T-cell (primary cell): ENCODE measurements around the gene DNAH11. TPM values are rescaled to one million over a fixed set of nuclear protein-coding genes. Genes with fewer than 3 reads are reported as not detected.

Experiments used
- ATAC-seq, 4 experiments: fragments of 200-7000 bp in 3 of 4; fragments of 150-1000 bp in 1 of 4; cut with Tn5 transposase; replicated peaks in 1 of 4; 1 replicate in 3 of 4; 2 replicates in 1 of 4; pipeline ENCODE4 v1.10.0; 2021; ENCODE audit warnings: moderate library complexity in 3 of 4, mild to moderate bottlenecking in 2 of 4, moderate number of reproducible peaks in 1 of 4
- CTCF ChIA-PET, 2 donors: fragments of 300-600 bp; sonication (Branson Sonifier 250); formaldehyde crosslinking; loops; one replicate each; lab custom pipeline; 2022; ENCODE audit warnings: antibody characterized with exemption in 2 of 2; lab: Charles Lee
- POLR2A ChIA-PET, 2 donors: fragments of 300-600 bp; sonication (Branson Sonifier 250); formaldehyde crosslinking; loops; one replicate each; lab custom pipeline; 2022; ENCODE audit warnings: antibody characterized with exemption in 2 of 2; lab: Charles Lee
- DNase-seq, 35 experiments: peaks; one replicate each; pipeline versions ENCODE4 v3.0.0 to v3.0.0-alpha.2; 2013 to 2023
- H3K27ac ChIP-seq: one replicate; pipeline ENCODE4 v1.5.1; 2013; ENCODE audit warnings: low read length
- H3K27me3 ChIP-seq, 2 experiments: replicated peaks in 1 of 2; 1 replicate in 1 of 2; 2 replicates in 1 of 2; pipeline versions ENCODE4 v1.6.1 to v1.7.0; 2013; ENCODE audit warnings: low read length in 1 of 2, mixed read lengths in 1 of 2; ENCODE audit not compliant: control insufficient read depth in 2 of 2, insufficient read depth in 2 of 2; ENCODE audit errors: extremely low read depth in 1 of 2
- H3K36me3 ChIP-seq, 2 donors: 1 replicate in 1 of 2; 2 replicates in 1 of 2; pipeline versions ENCODE4 v1.6.1 to v1.7.0; 2013; ENCODE audit warnings: low read length in 1 of 2; ENCODE audit not compliant: control insufficient read depth in 2 of 2, insufficient read depth in 1 of 2; ENCODE audit errors: extremely low read depth in 1 of 2
- H3K4me1 ChIP-seq, 2 experiments: 1 replicate in 1 of 2; 2 replicates in 1 of 2; pipeline versions ENCODE4 v1.6.1 to v1.7.0; 2013; ENCODE audit warnings: low read length in 2 of 2, mixed read lengths in 1 of 2; ENCODE audit not compliant: insufficient read depth in 2 of 2, control insufficient read depth in 1 of 2; ENCODE audit errors: extremely low read depth in 1 of 2
- H3K4me3 ChIP-seq, 2 donors: 1 replicate in 1 of 2; 2 replicates in 1 of 2; pipeline versions ENCODE4 v1.5.1 to v1.7.0; 2013; ENCODE audit warnings: mild to moderate bottlenecking in 2 of 2, low read length in 1 of 2, moderate library complexity in 1 of 2; ENCODE audit not compliant: control insufficient read depth in 1 of 2; ENCODE audit errors: extremely low read depth in 1 of 2
- H3K9me3 ChIP-seq: 2 replicates; pipeline ENCODE4 v1.7.0; 2013
- H3K27ac Mint-ChIP-seq, 2 donors: one replicate each; pipeline ENCODE4 v1.8.0; 2020 to 2021; ENCODE audit warnings: mild to moderate bottlenecking in 2 of 2, mixed read lengths in 2 of 2
- H3K27me3 Mint-ChIP-seq, 2 donors: one replicate each; pipeline ENCODE4 v1.8.0; 2021 to 2022; ENCODE audit warnings: mixed read lengths in 2 of 2
- H3K36me3 Mint-ChIP-seq: one replicate; pipeline ENCODE4 v1.8.0; 2021; ENCODE audit warnings: mixed read lengths
- H3K4me1 Mint-ChIP-seq, 3 donors: one replicate each; pipeline ENCODE4 v1.8.0; 2020 to 2022; ENCODE audit warnings: mixed read lengths in 3 of 3, mild to moderate bottlenecking in 1 of 3
- H3K4me3 Mint-ChIP-seq, 3 donors: one replicate each; pipeline ENCODE4 v1.8.0; 2020 to 2022; ENCODE audit warnings: mild to moderate bottlenecking in 3 of 3, mixed read lengths in 3 of 3, moderate library complexity in 3 of 3
- H3K9me3 Mint-ChIP-seq, 3 donors: one replicate each; pipeline ENCODE4 v1.8.0; 2020 to 2022; ENCODE audit warnings: mixed read lengths in 3 of 3
- WGBS: methylation state at CpG from one replicate; pipeline ENCODE4 v1.1.5; 2013; ENCODE audit warnings: missing lambda C conversion rate; ENCODE audit not compliant: insufficient coverage; 5-methylcytosine and 5-hydroxymethylcytosine counted together
- total RNA-seq, 35 experiments: library from RNA in 6 of 35; stranded (reverse) in 6 of 35; fragments of 120-200 nt in 1 of 35; gene quantifications; one replicate each; pipeline versions ENCODE4 v1.2.1 to v1.2.4 and lab custom pipeline; 2013 to 2026

The DNAH11 gene
- total RNA-seq, 5 donors from 2014 or later (not counting 1 experiment from before 2014, with no cell fraction given) = 0.06 to 0.83 (median 0.35) TPM

GRCh38 chr7:21544715-21545114 lies 1.9 kb downstream of the DNAH11 start:
- WGBS = 88% methylated on average over 1 of the region's 3 CpGs
- DNase-seq (no peak), ATAC-seq (no peak)
- no peak overlapping the region for H3K4me3 ChIP-seq
- H3K36me3 Mint-ChIP-seq = no peaks in the 10 kb centered on the region
- peaks cover 4 to 12% of the 10 kb centered on the region in 2 experiments for H3K4me1 ChIP-seq
- H3K27me3 Mint-ChIP-seq = peaks cover 49 to 50% of the 10 kb centered on the region in 2 donors
- H3K27ac Mint-ChIP-seq = no peak overlapping the region
- no peak overlapping the region for H3K4me3 Mint-ChIP-seq
- H3K27ac ChIP-seq = no peak overlapping the region
- ChIA-PET CTCF (no interaction called here), POLR2A (no interaction called here)
- no peaks in the 10 kb centered on the region for H3K9me3 ChIP-seq
- no peaks in the 10 kb centered on the region for H3K9me3 Mint-ChIP-seq
- peaks cover 9 to 12% (median 12%) of the 10 kb centered on the region in 3 donors for H3K4me1 Mint-ChIP-seq
- no peaks in the 10 kb centered on the region for H3K36me3 ChIP-seq
- peaks cover 13 to 15% of the 10 kb centered on the region in 2 experiments for H3K27me3 ChIP-seq

GRCh38 chr7:21547501-21547900 lies 4.7 kb downstream of the DNAH11 start:
- H3K27me3 Mint-ChIP-seq = peaks cover 26 to 32% of the 10 kb centered on the region in 2 donors
- Histone ChIP-seq H3K4me1 (peaks cover 4 to 12% of the 10 kb centered on the region in 2 experiments), H3K27me3 (peaks cover 11 to 13% of the 10 kb centered on the region in 2 experiments), H3K27ac (no peak overlapping the region), H3K4me3 (no peak overlapping the region), H3K9me3 (no peaks in the 10 kb centered on the region), H3K36me3 (no peaks in the 10 kb centered on the region)
- CTCF ChIA-PET = no interaction called here
- 79% methylated on average over 2 of the region's 3 CpGs for WGBS
- no peak for DNase-seq
- no peak for ATAC-seq
- no peak overlapping the region for H3K4me3 Mint-ChIP-seq
- H3K9me3 Mint-ChIP-seq = no peaks in the 10 kb centered on the region
- POLR2A ChIA-PET = no interaction called here
- H3K27ac Mint-ChIP-seq = no peak overlapping the region
- peaks cover 9 to 12% (median 12%) of the 10 kb centered on the region in 3 donors for H3K4me1 Mint-ChIP-seq
- no peaks in the 10 kb centered on the region for H3K36me3 Mint-ChIP-seq

GRCh38 chr7:21548491-21548890 lies 5.7 kb downstream of the DNAH11 start:
- DNase-seq = no peak
- Mint-ChIP-seq H3K4me1 (peaks cover 5 to 8% (median 7%) of the 10 kb centered on the region in 3 donors), H3K9me3 (no peaks in the 10 kb centered on the region), H3K4me3 (no peak overlapping the region), H3K27ac (no peak overlapping the region), H3K36me3 (no peaks in the 10 kb centered on the region), H3K27me3 (peaks cover 23 to 29% of the 10 kb centered on the region in 2 donors)
- 100% methylated on average over 1 of the region's 3 CpGs for WGBS
- no peaks in the 10 kb centered on the region for H3K9me3 ChIP-seq
- ATAC-seq = no peak
- H3K27ac ChIP-seq = no peak overlapping the region
- ChIA-PET CTCF (no interaction called here), POLR2A (no interaction called here)
- peaks cover 2 to 3% of the 10 kb centered on the region in 2 experiments for H3K4me1 ChIP-seq
- no peaks in the 10 kb centered on the region for H3K36me3 ChIP-seq
- H3K4me3 ChIP-seq = no peak overlapping the region
- H3K27me3 ChIP-seq = peaks cover 3 to 11% of the 10 kb centered on the region in 2 experiments

DNA sequence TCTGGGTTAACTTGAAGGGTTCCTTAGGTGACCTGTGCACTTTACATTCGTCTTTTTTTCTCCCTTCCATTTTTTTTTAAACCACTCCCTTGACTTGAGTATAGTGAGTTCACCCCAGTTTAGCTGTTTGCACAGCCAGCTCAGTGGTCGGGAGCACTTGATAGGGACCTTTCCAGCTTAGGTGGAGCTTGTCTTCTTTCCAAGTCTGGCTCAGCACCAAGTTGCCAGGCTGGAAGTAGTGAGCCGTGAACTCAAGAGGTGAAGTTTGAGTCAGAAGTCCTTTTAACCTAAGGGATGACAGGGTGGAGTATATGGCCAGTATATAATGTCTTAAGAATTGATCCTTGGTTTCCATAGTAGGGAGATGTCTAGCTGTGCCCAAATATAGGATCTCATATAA lies 7.2 kb downstream of the DNAH11 start:
- H3K27me3 Mint-ChIP-seq = peaks cover 17 to 25% of the 10 kb centered on the region in 2 donors
- ATAC-seq (no peak), DNase-seq (no peak)
- WGBS = 100% methylated on average over 1 of the region's 3 CpGs
- Histone ChIP-seq H3K4me3 (no peak overlapping the region), H3K9me3 (no peaks in the 10 kb centered on the region), H3K27ac (no peak overlapping the region), H3K4me1 (no peaks in the 10 kb centered on the region), H3K36me3 (no peaks in the 10 kb centered on the region), H3K27me3 (peaks cover 0 to 4% of the 10 kb centered on the region in 2 experiments)
- no peaks in the 10 kb centered on the region for H3K9me3 Mint-ChIP-seq
- H3K27ac Mint-ChIP-seq = no peak overlapping the region
- CTCF ChIA-PET = interaction anchor here in 1 of 2 donors (0.6 kb wide), 1 partner anchor 80 kb away, joined by 6 read pairs; no protein-coding TSS in a partner anchor
- no peaks in the 10 kb centered on the region for H3K36me3 Mint-ChIP-seq
- POLR2A ChIA-PET = no interaction called here
- no peak overlapping the region for H3K4me3 Mint-ChIP-seq
- no peaks in the 10 kb centered on the region for H3K4me1 Mint-ChIP-seq

- Histone ChIP-seq H3K36me3 (no peaks in the 10 kb centered on the region), H3K27me3 (peaks cover under 1 to 6% of the 10 kb centered on the region in 2 experiments), H3K9me3 (no peaks in the 10 kb centered on the region), H3K4me3 (no peak overlapping the region), H3K4me1 (no peaks in the 10 kb centered on the region), H3K27ac (no peak overlapping the region)
- Mint-ChIP-seq H3K27ac (no peak overlapping the region), H3K9me3 (no peaks in the 10 kb centered on the region), H3K4me1 (no peaks in the 10 kb centered on the region), H3K36me3 (no peaks in the 10 kb centered on the region), H3K27me3 (peaks cover 16 to 17% of the 10 kb centered on the region in 2 donors), H3K4me3 (no peak overlapping the region)
- no peak for ATAC-seq
- ChIA-PET POLR2A (no interaction called here), CTCF (interaction anchor here in 1 of 2 donors (0.6 kb wide), 1 partner anchor 30 kb away, joined by 3 read pairs; no protein-coding TSS in a partner anchor)
- no peak for DNase-seq
- WGBS = 83% methylated on average over 3 of the region's 6 CpGs
Measured at GRCh38 chr7:21550821-21551531, 8.1 kb downstream of the DNAH11 start.

DNA sequence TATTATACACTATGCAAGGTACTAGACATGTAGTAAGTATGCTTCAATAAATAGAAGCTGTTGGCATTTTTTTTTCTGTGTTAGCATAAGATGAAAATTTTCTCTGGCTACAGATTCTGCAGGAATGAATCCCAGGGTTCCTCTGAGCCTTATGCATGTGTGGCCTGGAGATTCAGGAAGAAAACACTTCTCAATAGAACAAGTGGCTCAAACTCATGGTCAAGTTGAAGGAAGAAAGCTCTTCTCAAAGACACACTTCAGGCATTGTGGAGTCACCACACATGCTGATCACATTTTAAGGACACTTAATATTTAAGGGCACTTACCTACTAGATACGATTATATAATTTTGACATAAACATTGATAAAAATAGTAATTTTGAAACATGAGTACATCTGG lies 19.5 kb downstream of the DNAH11 start:
- H3K4me1 Mint-ChIP-seq = no peaks in the 10 kb centered on the region
- H3K27ac Mint-ChIP-seq = no peak overlapping the region
- H3K36me3 ChIP-seq = no peaks in the 10 kb centered on the region
- H3K4me1 ChIP-seq = no peaks in the 10 kb centered on the region
- H3K27ac ChIP-seq = no peak overlapping the region
- peaks cover 0 to 2% of the 10 kb centered on the region in 2 experiments for H3K27me3 ChIP-seq
- H3K4me3 ChIP-seq = no peak overlapping the region
- H3K9me3 ChIP-seq = no peaks in the 10 kb centered on the region
- ATAC-seq = no peak
- no CpG with 5 or more reads among the region's 1 CpG for WGBS
- DNase-seq = no peak
- ChIA-PET POLR2A (no interaction called here), CTCF (interaction anchor here in 1 of 2 donors (1.0 kb wide), 1 partner anchor 206 kb away, joined by 3 read pairs; no protein-coding TSS in a partner anchor)
- no peak overlapping the region for H3K4me3 Mint-ChIP-seq
- H3K27me3 Mint-ChIP-seq = peaks cover 0 to 3% of the 10 kb centered on the region in 2 donors
- no peaks in the 10 kb centered on the region for H3K9me3 Mint-ChIP-seq
- H3K36me3 Mint-ChIP-seq = no peaks in the 10 kb centered on the region
